GM12878 (cell line): Measurements from ENCODE around the gene SRPK2. TPM values are rescaled to one million over a fixed set of nuclear protein-coding genes. Genes with fewer than 3 reads are reported as not detected.

Experiments
- ATAC-seq: fragments of 200-7000 bp; cut with Tn5 transposase; 3 replicates; pipeline ENCODE4 v1.9.1; 2020; ENCODE audit warnings: mild to moderate bottlenecking, moderate library complexity
- BruUV-seq: library from RNA; stranded (reverse); fragments of 400-500 nt; replicated peaks from 2 replicates; lab custom pipeline; 2021; lab: Mats Ljungman, UMichigan
- CTCF ChIA-PET: fragments of 300-600 bp; sonication (Branson Sonifier 250); formaldehyde crosslinking; extraction: SDS; loops from one replicate; lab custom pipeline; 2021; ENCODE audit warnings: inconsistent platforms; lab: Yijun Ruan, JAX
- POLR2A ChIA-PET: fragments of 350-600 bp; formaldehyde crosslinking; extraction: SDS; loops from one replicate; lab custom pipeline; 2021; ENCODE audit warnings: inconsistent platforms; lab: Charles Lee
- RAD21 ChIA-PET: fragments of 300-600 bp; sonication (Branson Sonifier 250); formaldehyde crosslinking; loops from one replicate; lab custom pipeline; 2023; ENCODE audit warnings: antibody characterized with exemption; ENCODE audit not compliant: unreplicated experiment; lab: Charles Lee
- SMC1A ChIA-PET: fragments of 300-600 bp; sonication (Branson Sonifier 250); formaldehyde crosslinking; loops from one replicate; lab custom pipeline; 2023; ENCODE audit not compliant: unreplicated experiment, uncharacterized antibody; lab: Charles Lee
- DNase-seq: peaks from one replicate; pipeline ENCODE4 v3.0.0-alpha.2; 2011; ENCODE audit warnings: low read depth, low spot score
- FAIRE-seq: peaks from 3 replicates; lab custom pipeline; 2011; peaks lifted over from hg19 to GRCh38; lab: Jason Lieb, UNC
- H2AFZ ChIP-seq: 2 replicates; pipeline ENCODE4 v1.6.0; 2011; ENCODE audit warnings: low read depth, low read length, control low read depth; ENCODE audit not compliant: control insufficient read depth
- H3K27ac ChIP-seq: 2 replicates; pipeline ENCODE4 v1.5.1; 2011; ENCODE audit warnings: control low read depth; ENCODE audit not compliant: control insufficient read depth, insufficient read depth
- H3K27me3 ChIP-seq, 2 experiments: replicated peaks in 1 of 2; 2 replicates each; pipeline versions ENCODE4 v1.6.0 to v1.6.1; 2011; ENCODE audit warnings: low read length in 1 of 2; ENCODE audit not compliant: control insufficient read depth in 2 of 2, insufficient read depth in 2 of 2
- H3K36me3 ChIP-seq, 2 experiments: 2 replicates each; pipeline ENCODE4 v1.5.1; 2011; ENCODE audit warnings: low read length in 1 of 2; ENCODE audit not compliant: control insufficient read depth in 2 of 2, insufficient read depth in 2 of 2
- H3K4me1 ChIP-seq: 2 replicates; pipeline ENCODE4 v1.6.1; 2011; ENCODE audit warnings: mild to moderate bottlenecking, low read length, moderate library complexity, mixed read lengths; ENCODE audit not compliant: control insufficient read depth, insufficient read depth
- H3K4me2 ChIP-seq: 2 replicates; pipeline ENCODE4 v1.6.0; 2011; ENCODE audit warnings: control low read depth; ENCODE audit not compliant: control insufficient read depth, insufficient read depth
- H3K4me3 ChIP-seq: fragments of 200-600 bp; sonication (generic); 2 replicates; pipeline ENCODE4 v1.5.1; 2016
- H3K79me2 ChIP-seq: 2 replicates; pipeline ENCODE4 v1.6.0; 2011; ENCODE audit warnings: low read length; ENCODE audit not compliant: control insufficient read depth, insufficient read depth
- H3K9ac ChIP-seq: 2 replicates; pipeline ENCODE4 v1.8.0; 2011; ENCODE audit warnings: low read length, control low read depth, mixed read lengths; ENCODE audit not compliant: control insufficient read depth, insufficient read depth
- H3K9me3 ChIP-seq: replicated peaks from 3 replicates; pipeline ENCODE4 v1.5.1; 2011; ENCODE audit warnings: mild to moderate bottlenecking, low read length; ENCODE audit not compliant: control insufficient read depth, insufficient read depth
- H4K20me1 ChIP-seq: 2 replicates; pipeline ENCODE4 v1.6.0; 2011; ENCODE audit not compliant: control insufficient read depth, insufficient read depth
- ESRRA ChIP-seq: IDR thresholded peaks from 2 replicates; pipeline ENCODE4 v1.6.1; 2012; ENCODE audit warnings: mild to moderate bottlenecking, low read length, improper control_type of control experiment
- KDM1A ChIP-seq: fragments of 200-600 bp; sonication (generic); IDR thresholded peaks from 2 replicates; pipeline ENCODE4 v1.6.1; 2016; ENCODE audit warnings: borderline replicate concordance
- RFX5 ChIP-seq: IDR thresholded peaks from 2 replicates; pipeline ENCODE4 v1.6.1; 2011; ENCODE audit warnings: low read depth, low read length, improper control_type of control experiment
- RUNX3 ChIP-seq: IDR thresholded peaks from 2 replicates; pipeline ENCODE4 v1.6.1; 2012; ENCODE audit warnings: low read length, inconsistent platforms
- STAT3 ChIP-seq: IDR thresholded peaks from 2 replicates; pipeline ENCODE4 v1.6.1; 2011; ENCODE audit warnings: low read depth, low read length, improper control_type of control experiment
- SUPT20H ChIP-seq: IDR thresholded peaks from 2 replicates; pipeline ENCODE4 v1.6.1; 2011; ENCODE audit warnings: low read depth, mild to moderate bottlenecking, low read length, moderate library complexity, borderline replicate concordance; ENCODE audit not compliant: control insufficient read depth
- YBX1 ChIP-seq: fragments of 450-650 bp; IDR thresholded peaks from 2 replicates; pipeline ENCODE4 v1.6.1; 2016; ENCODE audit warnings: antibody characterized with exemption
- ZBED1 ChIP-seq: IDR thresholded peaks from 2 replicates; pipeline ENCODE4 v1.6.1; 2016; ENCODE audit warnings: borderline replicate concordance
- WGBS: methylation state at CpG from one replicate; pipeline ENCODE4 v1.1.6; 2016; ENCODE audit warnings: low lambda C conversion rate; ENCODE audit not compliant: insufficient replicate concordance, insufficient coverage; ENCODE audit errors: missing lambda C conversion rate; 5-methylcytosine and 5-hydroxymethylcytosine counted together
- in situ Hi-C: fragments of 300-500 bp; cut with MboI; formaldehyde crosslinking; loops from 9 replicates; pipeline ENCODE4 v1.14.3; 2018; ENCODE audit warnings: mixed read lengths
- intact Hi-C: fragments of 100-400 bp; cut with micrococcal nuclease; formaldehyde crosslinking; loops from one replicate; pipeline ENCODE4 v1.14.2; 2022; ENCODE audit not compliant: unreplicated experiment
- polyA plus RNA-seq, 11 experiments: library from polyadenylated mRNA; depleted of rRNA in 4 of 11; unstranded in 6 of 11; stranded (reverse) in 5 of 11; fragments of >200 nt; fragmentation: Nextera tagmentation in 4 of 11; fragmentation: Illumina TruSeq in 1 of 11; extraction: Ambion mirVana in 4 of 11; extraction: Trizol in 1 of 11; gene quantifications; 1 replicate in 1 of 11; 2 replicates in 10 of 11; pipeline versions ENCODE4 v1.2.1 to v1.2.3, GENCODE V29; 2011 to 2016; ENCODE audit warnings: inconsistent platforms in 2 of 11, missing spikeins in 2 of 11, low read depth in 1 of 11
- total RNA-seq, 4 experiments: library from RNA; depleted of rRNA in 3 of 4; stranded (reverse); fragments of >200 nt in 3 of 4; fragmentation: Illumina TruSeq in 1 of 4; extraction: Trizol in 1 of 4; gene quantifications; 2 replicates each; pipeline versions ENCODE4 v1.2.1 to v1.2.3, GENCODE V29; 2013 to 2021
- TF ChIP-seq, protein P1 (sequence below): IDR thresholded peaks from 2 replicates; pipeline ENCODE4 v1.6.1; 2011; ENCODE audit warnings: borderline replicate concordance, low read depth, mild to moderate bottlenecking, moderate library complexity, low read length; ENCODE audit not compliant: insufficient read depth, poor library complexity, severe bottlenecking

The SRPK2 gene
- total and polyA plus RNA-seq, 10 of the 15 experiments (the other 5 are each of a cell fraction or from before 2014, with no cell fraction given), result 13.2 to 32.8 (median 24.5) TPM

DNA sequence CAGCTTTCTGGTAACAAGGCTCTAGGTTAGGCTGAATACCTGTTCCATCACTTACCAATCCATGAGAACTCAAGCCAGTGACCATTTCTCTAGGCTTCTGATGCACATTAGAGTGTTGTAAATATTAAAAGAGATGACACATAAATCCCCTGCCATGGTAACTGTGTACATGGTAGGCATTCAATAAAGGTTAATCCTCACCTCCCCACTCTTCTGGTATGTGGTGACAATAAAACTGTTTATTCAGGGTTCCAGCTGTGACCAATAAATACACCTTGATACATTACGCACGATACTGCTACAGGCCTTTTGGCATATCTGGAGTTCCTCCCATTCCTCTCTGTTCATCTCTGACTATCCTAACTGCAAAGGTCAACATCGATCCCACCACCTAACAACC lies 171.9 kb downstream of the SRPK2 start (continued):
- TF ChIP-seq STAT3, result no peak
- TF ChIP-seq, all 136 proteins: peak for 0

DNA sequence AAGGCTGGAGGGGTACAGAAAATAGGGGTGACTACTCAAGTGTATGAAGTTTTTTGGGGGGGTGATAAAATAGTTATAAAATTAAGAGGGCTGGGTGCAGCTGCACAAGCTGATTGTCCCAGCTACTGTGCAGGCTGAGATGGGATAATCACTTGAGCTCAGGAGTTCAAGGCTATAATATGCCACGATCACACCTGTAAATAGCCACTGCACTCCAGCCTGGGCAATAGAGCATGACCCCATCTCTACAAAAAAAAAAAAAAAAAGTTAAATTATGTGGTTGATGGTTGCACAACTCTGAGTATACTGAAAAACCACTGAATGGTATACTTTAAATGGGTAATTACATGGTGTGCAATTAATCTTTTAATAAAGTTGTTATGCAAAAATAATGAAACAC lies 172.9 kb downstream of the SRPK2 start:
- Histone ChIP-seq H3K36me3 (no peaks in the 10 kb centered on the region), H3K4me2 (no peak overlapping the region), H2AFZ (no peak overlapping the region), H3K79me2 (peaks cover 2% of the 10 kb centered on the region), H4K20me1 (no peaks in the 10 kb centered on the region), H3K4me1 (peaks cover 8% of the 10 kb centered on the region), H3K9me3 (no peaks in the 10 kb centered on the region), H3K4me3 (no peak overlapping the region), H3K27me3 (no peaks in the 10 kb centered on the region), H3K27ac (no peak overlapping the region), H3K9ac (no peak overlapping the region)
- no TSS peak for BruUV-seq
- RAD21 ChIA-PET, result interaction anchor here (1.3 kb wide), 1 partner anchor 92 kb away, joined by 3 read pairs; no protein-coding TSS in a partner anchor
- DNase-seq (no peak), FAIRE-seq (no peak), ATAC-seq (no peak)
- POLR2A ChIA-PET, result no interaction called here
- SMC1A ChIA-PET, result interaction anchor here (1.4 kb wide), 1 partner anchor 64 kb away, joined by 5 read pairs; no protein-coding TSS in a partner anchor
- in situ Hi-C loops, result no loop called here
- TF ChIP-seq RUNX3, result no peak
- no peak for TF ChIP-seq YBX1
- TF ChIP-seq SUPT20H, result no peak
- no peak for TF ChIP-seq ZBED1
- TF ChIP-seq ESRRA, result no peak
- TF ChIP-seq, protein P1, sequence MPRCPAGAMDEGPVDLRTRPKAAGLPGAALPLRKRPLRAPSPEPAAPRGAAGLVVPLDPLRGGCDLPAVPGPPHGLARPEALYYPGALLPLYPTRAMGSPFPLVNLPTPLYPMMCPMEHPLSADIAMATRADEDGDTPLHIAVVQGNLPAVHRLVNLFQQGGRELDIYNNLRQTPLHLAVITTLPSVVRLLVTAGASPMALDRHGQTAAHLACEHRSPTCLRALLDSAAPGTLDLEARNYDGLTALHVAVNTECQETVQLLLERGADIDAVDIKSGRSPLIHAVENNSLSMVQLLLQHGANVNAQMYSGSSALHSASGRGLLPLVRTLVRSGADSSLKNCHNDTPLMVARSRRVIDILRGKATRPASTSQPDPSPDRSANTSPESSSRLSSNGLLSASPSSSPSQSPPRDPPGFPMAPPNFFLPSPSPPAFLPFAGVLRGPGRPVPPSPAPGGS, result no peak
- no peak for TF ChIP-seq RFX5
- TF ChIP-seq KDM1A, result no peak
- CTCF ChIA-PET, result interaction anchor here (1.2 kb wide), 1 partner anchor 9 kb away, joined by 3 read pairs; no protein-coding TSS in a partner anchor
- 0% methylated on average over 1 of the region's 1 CpG for whole genome bisulfite sequencing
- intact Hi-C loops, result no loop called here
